SK-N-SH (cell line): Measurements from ENCODE around the gene KLHL18. TPM values are rescaled to one million over a fixed set of nuclear protein-coding genes. Genes with fewer than 3 reads are reported as not detected.

Source experiments
- CTCF ChIA-PET: fragments of 300-600, 350-600 bp; formaldehyde crosslinking; extraction: SDS; loops from one replicate; lab custom pipeline; 2021; lab: Yijun Ruan, JAX
- POLR2A ChIA-PET: fragments of 350-600 bp; sonication (Branson Sonifier 250); formaldehyde crosslinking; extraction: SDS; loops from one replicate; lab custom pipeline; 2020; ENCODE audit warnings: antibody characterized with exemption, inconsistent platforms; lab: Yijun Ruan, JAX
- DNase-seq: peaks from one replicate; pipeline ENCODE4 v3.0.0; 2012
- H2AFZ ChIP-seq: fragments of 200-600 bp; sonication (generic); 2 replicates; pipeline ENCODE4 v1.8.1; 2016; ENCODE audit warnings: antibody characterized with exemption, mild to moderate bottlenecking, low read depth
- H3F3A ChIP-seq: fragments of 200-600 bp; sonication (generic); replicated peaks from 2 replicates; pipeline ENCODE3; 2016; ENCODE audit warnings: antibody characterized with exemption, mild to moderate bottlenecking; ENCODE audit not compliant: insufficient read depth
- H3K27ac ChIP-seq, 2 experiments: fragments of 200-500 bp in 1 of 2; fragments of 200-600 bp in 1 of 2; sonication (Bioruptor generic) in 1 of 2; sonication (generic), shearing (Covaris generic) in 1 of 2; 2 replicates each; pipeline versions ENCODE4 v1.5.1 to v1.6.1; 2014 to 2016; ENCODE audit warnings: low read depth in 2 of 2, inconsistent platforms in 1 of 2, low read length in 1 of 2, mild to moderate bottlenecking in 1 of 2, mixed read lengths in 1 of 2
- H3K27me3 ChIP-seq: fragments of 200-600 bp; sonication (generic), shearing (Covaris generic); 2 replicates; pipeline ENCODE4 v1.6.1; 2016; ENCODE audit warnings: mixed run types; ENCODE audit not compliant: insufficient read depth
- H3K36me3 ChIP-seq, 2 experiments: fragments of 200-500 bp in 1 of 2; fragments of 200-600 bp in 1 of 2; sonication (Bioruptor generic) in 1 of 2; sonication (generic) in 1 of 2; replicated peaks in 1 of 2; 2 replicates each; pipeline versions ENCODE3 to v1.5.1; 2014 to 2016; ENCODE audit warnings: low read length in 1 of 2, mild to moderate bottlenecking in 1 of 2; ENCODE audit not compliant: insufficient read depth in 2 of 2, control insufficient read depth in 1 of 2
- H3K4me1 ChIP-seq, 2 experiments: fragments of 200-500 bp in 1 of 2; fragments of 200-600 bp in 1 of 2; sonication (Bioruptor generic) in 1 of 2; sonication (generic), shearing (Covaris generic) in 1 of 2; 2 replicates each; pipeline versions ENCODE4 v1.5.1 to v1.6.1; 2014 to 2016; ENCODE audit warnings: low read depth in 1 of 2, low read length in 1 of 2, mixed run types in 1 of 2; ENCODE audit not compliant: insufficient read depth in 2 of 2, control insufficient read depth in 1 of 2
- H3K4me2 ChIP-seq: fragments of 200-600 bp; sonication (generic), shearing (Covaris generic); 2 replicates; pipeline ENCODE4 v1.6.1; 2017; ENCODE audit warnings: mixed run types
- H3K4me3 ChIP-seq, 2 experiments: fragments of 200-500 bp in 1 of 2; fragments of 200-600 bp in 1 of 2; sonication (Bioruptor generic) in 1 of 2; sonication (generic), shearing (Covaris generic) in 1 of 2; 2 replicates each; pipeline versions ENCODE4 v1.5.1 to v1.8.1; 2014 to 2016; ENCODE audit warnings: low read depth in 2 of 2, inconsistent platforms in 1 of 2, low read length in 1 of 2, mild to moderate bottlenecking in 1 of 2, mixed read lengths in 1 of 2, moderate library complexity in 1 of 2
- H3K79me2 ChIP-seq: fragments of 200-600 bp; sonication (generic); 2 replicates; pipeline ENCODE4 v1.8.1; 2017; ENCODE audit warnings: mild to moderate bottlenecking; ENCODE audit not compliant: insufficient read depth
- H3K9ac ChIP-seq: fragments of 200-600 bp; sonication (generic); 2 replicates; pipeline ENCODE4 v1.6.1; 2017; ENCODE audit warnings: mixed run types
- H3K9me2 ChIP-seq: fragments of 200-600 bp; sonication (generic); 2 replicates; pipeline ENCODE4 v1.6.1; 2017; ENCODE audit warnings: mixed run types
- H3K9me3 ChIP-seq: fragments of 200-600 bp; sonication (generic); 2 replicates; pipeline ENCODE4 v1.6.1; 2017; ENCODE audit warnings: mixed run types, mild to moderate bottlenecking, moderate library complexity
- H4K20me1 ChIP-seq: fragments of 200-600 bp; sonication (generic); 2 replicates; pipeline ENCODE4 v1.6.1; 2017; ENCODE audit warnings: mild to moderate bottlenecking, mixed run types; ENCODE audit not compliant: insufficient read depth
- CHD2 ChIP-seq: fragments of 150-350 bp; IDR thresholded peaks from 2 replicates; pipeline ENCODE4 v1.6.1; 2018; ENCODE audit warnings: low read length; ENCODE audit not compliant: partially characterized antibody
- EP300 ChIP-seq, 2 experiments: IDR thresholded peaks; 2 replicates each; pipeline versions ENCODE4 v1.4.0 to v1.6.1; 2012; ENCODE audit warnings: borderline replicate concordance in 1 of 2, low read depth in 1 of 2, low read length in 1 of 2
- EZH2phosphoT487 ChIP-seq: fragments of 200-600 bp; sonication (generic); IDR thresholded peaks from 2 replicates; pipeline ENCODE4 v1.6.1; 2017; ENCODE audit warnings: low read depth, mixed run types, mild to moderate bottlenecking, antibody characterized with exemption, moderate library complexity, borderline replicate concordance
- FOSL2 ChIP-seq: IDR thresholded peaks from 2 replicates; pipeline ENCODE4 v1.4.0; 2012; ENCODE audit warnings: low read depth, mild to moderate bottlenecking, moderate library complexity, borderline replicate concordance
- FOXM1 ChIP-seq: IDR thresholded peaks from 2 replicates; pipeline ENCODE4 v1.4.0; 2012; ENCODE audit warnings: low read depth, mild to moderate bottlenecking
- MXI1 ChIP-seq: IDR thresholded peaks from 2 replicates; pipeline ENCODE4 v1.6.1; 2012; ENCODE audit warnings: mild to moderate bottlenecking, low read depth, low read length, improper control_type of control experiment
- NFIC ChIP-seq: IDR thresholded peaks from 2 replicates; pipeline ENCODE4 v1.4.0; 2012; ENCODE audit warnings: borderline replicate concordance
- POLR2AphosphoS5 ChIP-seq: IDR thresholded peaks from 2 replicates; pipeline ENCODE4 v1.6.1; 2012; ENCODE audit warnings: low read depth, low read length
- RAD21 ChIP-seq: IDR thresholded peaks from 2 replicates; pipeline ENCODE4 v1.6.1; 2012; ENCODE audit warnings: mild to moderate bottlenecking, low read length
- RCOR1 ChIP-seq: fragments of 150-350 bp; IDR thresholded peaks from 2 replicates; pipeline ENCODE4 v1.6.1; 2017; ENCODE audit warnings: antibody characterized with exemption, low read length
- RXRA ChIP-seq: IDR thresholded peaks from 2 replicates; pipeline ENCODE4 v1.4.0; 2012; ENCODE audit warnings: low read depth, mild to moderate bottlenecking, borderline replicate concordance
- TCF12 ChIP-seq: IDR thresholded peaks from 2 replicates; pipeline ENCODE4 v1.4.0; 2012
- TEAD4 ChIP-seq: IDR thresholded peaks from 2 replicates; pipeline ENCODE4 v1.4.0; 2012; ENCODE audit warnings: mild to moderate bottlenecking, borderline replicate concordance; ENCODE audit not compliant: insufficient read depth
- YY1 ChIP-seq: IDR thresholded peaks from 2 replicates; pipeline ENCODE4 v1.4.0; 2012; ENCODE audit warnings: low read depth, mild to moderate bottlenecking
- whole genome bisulfite sequencing: methylation state at CpG from one replicate; pipeline ENCODE4 v1.1.6; 2017; ENCODE audit warnings: low lambda C conversion rate; 5-methylcytosine and 5-hydroxymethylcytosine counted together
- polyA plus RNA-seq, 3 experiments: library from polyadenylated mRNA; depleted of rRNA; stranded (reverse); fragments of >200 nt; gene quantifications; 2 replicates each; pipeline ENCODE4 v1.2.3, GENCODE V29; 2012
- TF ChIP-seq, protein P1 (sequence below): IDR thresholded peaks from 2 replicates; pipeline ENCODE4 v1.4.0; 2012; ENCODE audit warnings: low read depth
- TF ChIP-seq, protein P2 (sequence below): IDR thresholded peaks from 2 replicates; pipeline ENCODE4 v1.4.0; 2012; ENCODE audit warnings: low read depth, borderline replicate concordance
- TF ChIP-seq, protein P3 (sequence below): IDR thresholded peaks from 2 replicates; pipeline ENCODE4 v1.6.1; 2012; ENCODE audit warnings: mild to moderate bottlenecking, low read depth, low read length, moderate library complexity
- TF ChIP-seq, protein P4 (sequence below): fragments of 150-350 bp; IDR thresholded peaks from 2 replicates; pipeline ENCODE4 v1.6.1; 2017; ENCODE audit warnings: antibody characterized with exemption, low read length, low read depth, borderline replicate concordance

The KLHL18 gene
- polyA plus RNA-seq, 1 of the 3 experiments (the other 2 are of a cell fraction) = 55.2 TPM

DNA sequence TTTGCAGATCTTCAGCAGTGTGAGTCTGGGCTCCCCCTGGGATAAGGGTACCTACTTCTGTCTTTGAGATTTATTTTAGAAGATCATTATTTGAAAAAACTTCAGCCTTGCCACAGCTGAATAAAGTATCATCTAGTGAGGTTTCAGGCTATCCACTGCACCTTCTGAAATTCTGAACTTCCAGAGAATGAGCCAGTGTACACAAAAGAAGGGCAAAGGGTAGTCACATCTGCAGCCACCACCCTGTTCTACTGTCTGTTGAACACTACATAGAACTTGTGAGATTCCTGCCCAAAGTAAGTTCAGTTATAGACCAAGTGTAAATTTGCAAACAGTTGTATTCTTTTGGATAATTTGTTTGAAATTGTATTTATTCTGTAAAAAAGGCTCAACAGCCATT lies 60.1 kb downstream of the KLHL18 start:
- Histone ChIP-seq H3K27me3 (no peaks in the 10 kb centered on the region), H3K9me2 (no peaks in the 10 kb centered on the region), H3K36me3 (peaks cover 14 to 45% of the 10 kb centered on the region in 2 experiments), H3K4me3 (no peak overlapping the region), H3K9me3 (no peaks in the 10 kb centered on the region), H3K9ac (no peak overlapping the region), H3K4me1 (no peaks in the 10 kb centered on the region), H3K27ac (no peak overlapping the region), H2AFZ (no peak overlapping the region), H3K4me2 (no peak overlapping the region), H3F3A (no peaks in the 10 kb centered on the region), H4K20me1 (no peaks in the 10 kb centered on the region), H3K79me2 (no peaks in the 10 kb centered on the region)
- TF ChIP-seq YY1 = no peak
- TF ChIP-seq TEAD4 = no peak
- no peak for TF ChIP-seq RAD21
- TF ChIP-seq FOXM1 = no peak
- TF ChIP-seq, protein P1, sequence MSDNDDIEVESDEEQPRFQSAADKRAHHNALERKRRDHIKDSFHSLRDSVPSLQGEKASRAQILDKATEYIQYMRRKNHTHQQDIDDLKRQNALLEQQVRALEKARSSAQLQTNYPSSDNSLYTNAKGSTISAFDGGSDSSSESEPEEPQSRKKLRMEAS = no peak
- TF ChIP-seq POLR2AphosphoS5 = no peak
- no peak for TF ChIP-seq RCOR1
- no peak for TF ChIP-seq TCF12
- TF ChIP-seq, protein P2, sequence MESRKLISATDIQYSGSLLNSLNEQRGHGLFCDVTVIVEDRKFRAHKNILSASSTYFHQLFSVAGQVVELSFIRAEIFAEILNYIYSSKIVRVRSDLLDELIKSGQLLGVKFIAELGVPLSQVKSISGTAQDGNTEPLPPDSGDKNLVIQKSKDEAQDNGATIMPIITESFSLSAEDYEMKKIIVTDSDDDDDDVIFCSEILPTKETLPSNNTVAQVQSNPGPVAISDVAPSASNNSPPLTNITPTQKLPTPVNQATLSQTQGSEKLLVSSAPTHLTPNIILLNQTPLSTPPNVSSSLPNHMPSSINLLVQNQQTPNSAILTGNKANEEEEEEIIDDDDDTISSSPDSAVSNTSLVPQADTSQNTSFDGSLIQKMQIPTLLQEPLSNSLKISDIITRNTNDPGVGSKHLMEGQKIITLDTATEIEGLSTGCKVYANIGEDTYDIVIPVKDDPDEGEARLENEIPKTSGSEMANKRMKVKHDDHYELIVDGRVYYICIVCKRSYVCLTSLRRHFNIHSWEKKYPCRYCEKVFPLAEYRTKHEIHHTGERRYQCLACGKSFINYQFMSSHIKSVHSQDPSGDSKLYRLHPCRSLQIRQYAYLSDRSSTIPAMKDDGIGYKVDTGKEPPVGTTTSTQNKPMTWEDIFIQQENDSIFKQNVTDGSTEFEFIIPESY = no peak
- no peak for DNase-seq
- ChIA-PET POLR2A (interaction anchor here (0.6 kb wide), 1 partner anchor 18 kb away, joined by 3 read pairs; no protein-coding TSS in a partner anchor), CTCF (no interaction called here)

DNA sequence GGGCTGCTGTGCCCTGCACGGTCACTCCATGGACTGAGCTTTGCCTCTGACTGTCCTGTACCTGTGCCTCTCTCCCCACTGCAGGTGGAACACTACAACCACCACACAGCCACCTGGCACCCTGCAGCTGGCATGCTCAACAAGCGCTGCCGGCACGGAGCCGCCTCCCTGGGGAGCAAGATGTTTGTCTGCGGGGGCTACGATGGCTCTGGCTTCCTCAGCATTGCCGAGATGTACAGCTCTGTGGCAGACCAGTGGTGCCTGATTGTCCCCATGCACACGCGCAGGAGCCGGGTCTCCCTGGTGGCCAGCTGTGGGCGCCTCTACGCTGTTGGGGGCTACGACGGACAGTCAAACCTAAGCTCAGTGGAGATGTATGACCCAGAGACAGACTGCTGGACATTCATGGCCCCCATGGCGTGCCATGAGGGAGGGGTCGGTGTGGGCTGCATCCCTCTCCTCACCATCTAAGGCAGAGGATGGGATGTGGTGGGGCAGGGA lies 60.8 kb downstream of the KLHL18 start:
- Histone ChIP-seq H3K79me2 (no peaks in the 10 kb centered on the region), H3K9me2 (no peaks in the 10 kb centered on the region), H3K9ac (no peak overlapping the region), H3K4me1 (no peaks in the 10 kb centered on the region), H3F3A (no peaks in the 10 kb centered on the region), H2AFZ (no peak overlapping the region), H3K9me3 (no peaks in the 10 kb centered on the region), H3K4me2 (no peak overlapping the region), H3K27ac (no peak overlapping the region), H3K27me3 (no peaks in the 10 kb centered on the region), H4K20me1 (no peaks in the 10 kb centered on the region), H3K4me3 (no peak overlapping the region), H3K36me3 (peaks cover 14 to 40% of the 10 kb centered on the region in 2 experiments)
- DNase-seq = no peak
- WGBS = 100% methylated on average over 8 of the region's 17 CpGs
- CTCF ChIA-PET = interaction anchor here (0.8 to 1.3 kb wide), 2 partner anchors 8 to 19 kb away, joined by 3 read pairs; no protein-coding TSS in a partner anchor
- POLR2A ChIA-PET = no interaction called here
- TF ChIP-seq, protein P3, sequence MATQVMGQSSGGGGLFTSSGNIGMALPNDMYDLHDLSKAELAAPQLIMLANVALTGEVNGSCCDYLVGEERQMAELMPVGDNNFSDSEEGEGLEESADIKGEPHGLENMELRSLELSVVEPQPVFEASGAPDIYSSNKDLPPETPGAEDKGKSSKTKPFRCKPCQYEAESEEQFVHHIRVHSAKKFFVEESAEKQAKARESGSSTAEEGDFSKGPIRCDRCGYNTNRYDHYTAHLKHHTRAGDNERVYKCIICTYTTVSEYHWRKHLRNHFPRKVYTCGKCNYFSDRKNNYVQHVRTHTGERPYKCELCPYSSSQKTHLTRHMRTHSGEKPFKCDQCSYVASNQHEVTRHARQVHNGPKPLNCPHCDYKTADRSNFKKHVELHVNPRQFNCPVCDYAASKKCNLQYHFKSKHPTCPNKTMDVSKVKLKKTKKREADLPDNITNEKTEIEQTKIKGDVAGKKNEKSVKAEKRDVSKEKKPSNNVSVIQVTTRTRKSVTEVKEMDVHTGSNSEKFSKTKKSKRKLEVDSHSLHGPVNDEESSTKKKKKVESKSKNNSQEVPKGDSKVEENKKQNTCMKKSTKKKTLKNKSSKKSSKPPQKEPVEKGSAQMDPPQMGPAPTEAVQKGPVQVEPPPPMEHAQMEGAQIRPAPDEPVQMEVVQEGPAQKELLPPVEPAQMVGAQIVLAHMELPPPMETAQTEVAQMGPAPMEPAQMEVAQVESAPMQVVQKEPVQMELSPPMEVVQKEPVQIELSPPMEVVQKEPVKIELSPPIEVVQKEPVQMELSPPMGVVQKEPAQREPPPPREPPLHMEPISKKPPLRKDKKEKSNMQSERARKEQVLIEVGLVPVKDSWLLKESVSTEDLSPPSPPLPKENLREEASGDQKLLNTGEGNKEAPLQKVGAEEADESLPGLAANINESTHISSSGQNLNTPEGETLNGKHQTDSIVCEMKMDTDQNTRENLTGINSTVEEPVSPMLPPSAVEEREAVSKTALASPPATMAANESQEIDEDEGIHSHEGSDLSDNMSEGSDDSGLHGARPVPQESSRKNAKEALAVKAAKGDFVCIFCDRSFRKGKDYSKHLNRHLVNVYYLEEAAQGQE = no peak
- TF ChIP-seq EP300 (IDR thresholded peaks at IDR 0.05; ENCODE audit: borderline replicate concordance in 1 of 2, low read depth in 1 of 2, low read length in 1 of 2) (no peak), TCF12 (no peak), RAD21 (no peak), CHD2 (no peak), YY1 (no peak), RXRA (no peak), FOXM1 (no peak), MXI1 (no peak), FOSL2 (no peak), EZH2phosphoT487 (no peak), POLR2AphosphoS5 (no peak), NFIC (no peak)
- TF ChIP-seq, protein P4, sequence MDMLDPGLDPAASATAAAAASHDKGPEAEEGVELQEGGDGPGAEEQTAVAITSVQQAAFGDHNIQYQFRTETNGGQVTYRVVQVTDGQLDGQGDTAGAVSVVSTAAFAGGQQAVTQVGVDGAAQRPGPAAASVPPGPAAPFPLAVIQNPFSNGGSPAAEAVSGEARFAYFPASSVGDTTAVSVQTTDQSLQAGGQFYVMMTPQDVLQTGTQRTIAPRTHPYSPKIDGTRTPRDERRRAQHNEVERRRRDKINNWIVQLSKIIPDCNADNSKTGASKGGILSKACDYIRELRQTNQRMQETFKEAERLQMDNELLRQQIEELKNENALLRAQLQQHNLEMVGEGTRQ = no peak
- TF ChIP-seq, protein P2 = no peak
